A549 (cell line): ENCODE data around the gene SHISA4. TPM values are rescaled to one million over a fixed set of nuclear protein-coding genes. Genes with fewer than 3 reads are reported as not detected.
"Not testable (repeated sequence)": the region's sequence is repeated elsewhere in the genome, so short reads cannot be mapped to it uniquely, and the experiment has no call there.

ENCODE experiments used
- ATAC-seq, 2 experiments: fragments of 200-7000 bp in 1 of 2; fragments of >200 bp in 1 of 2; cut with Nextera tagmentation in 1 of 2; cut with Tn5 transposase in 1 of 2; 3 replicates each; pipeline versions ENCODE4 v1.8.0 to v1.9.1; 2018 to 2020; ENCODE audit warnings: mild to moderate bottlenecking in 1 of 2, moderate library complexity in 1 of 2
- CTCF ChIA-PET: fragments of 300-600 bp; sonication (Branson Sonifier 250); formaldehyde crosslinking; extraction: SDS; loops from one replicate; lab custom pipeline; 2021; ENCODE audit warnings: antibody characterized with exemption, inconsistent platforms; lab: Yijun Ruan, JAX
- POLR2A ChIA-PET: fragments of 350-600 bp; formaldehyde crosslinking; extraction: SDS; loops from one replicate; lab custom pipeline; 2021; ENCODE audit warnings: antibody characterized with exemption, inconsistent platforms; lab: Yijun Ruan, JAX
- DNase-seq, 2 experiments: peaks; one replicate each; pipeline versions ENCODE4 v3.0.0 to v3.0.0-alpha.2; 2011 to 2016; ENCODE audit warnings: low read depth in 1 of 2, low spot score in 1 of 2
- FAIRE-seq: peaks from 2 replicates; lab custom pipeline; 2011; peaks lifted over from hg19 to GRCh38; lab: Jason Lieb, UNC
- H3K27ac ChIP-seq, 2 experiments: fragments of >200 bp; sonication (Bioruptor Twin); formaldehyde crosslinking; 3 replicates each; pipeline ENCODE4 v1.5.1; 2016 to 2017
- H3K4me1 ChIP-seq: fragments of >200 bp; sonication (Bioruptor Twin); formaldehyde crosslinking; 3 replicates; pipeline ENCODE4 v1.6.1; 2016
- H3K4me2 ChIP-seq: fragments of >200 bp; sonication (Bioruptor Twin); formaldehyde crosslinking; 3 replicates; pipeline ENCODE4 v1.6.1; 2016
- H3K4me3 ChIP-seq: fragments of >200 bp; sonication (Bioruptor Twin); formaldehyde crosslinking; 3 replicates; pipeline ENCODE4 v1.5.1; 2016
- H3K9me3 ChIP-seq: fragments of >200 bp; sonication (Bioruptor Twin); formaldehyde crosslinking; 3 replicates; pipeline ENCODE4 v1.6.1; 2016
- ATOH8 ChIP-seq: fragments of 250-450 bp; sonication (Bioruptor Pico); IDR thresholded peaks from 2 replicates; pipeline ENCODE4 v1.5.0; 2020; ENCODE audit warnings: low read depth, mild to moderate bottlenecking, moderate library complexity
- BCL3 ChIP-seq: fragments of >200 bp; sonication (Bioruptor Twin); formaldehyde crosslinking; IDR thresholded peaks from 3 replicates; pipeline ENCODE4 v1.6.1; 2016
- CEBPB ChIP-seq, 2 experiments: fragments of >200 bp in 1 of 2; sonication (Bioruptor Twin) in 1 of 2; formaldehyde crosslinking in 1 of 2; IDR thresholded peaks; 2 replicates each; pipeline ENCODE4 v1.6.1; 2012 to 2016
- EP300 ChIP-seq, 2 experiments: fragments of >200 bp; sonication (Bioruptor Twin); formaldehyde crosslinking; IDR thresholded peaks; 2 replicates in 1 of 2; 3 replicates in 1 of 2; pipeline ENCODE4 v1.6.1; 2016 to 2017
- JUN ChIP-seq, 2 experiments: fragments of >200 bp; sonication (Bioruptor Twin); formaldehyde crosslinking; IDR thresholded peaks; 2 replicates in 1 of 2; 3 replicates in 1 of 2; pipeline ENCODE4 v1.6.1; 2016 to 2017
- JUNB ChIP-seq: fragments of >200 bp; sonication (Bioruptor Twin); formaldehyde crosslinking; IDR thresholded peaks from 2 replicates; pipeline ENCODE4 v1.6.1; 2016
- KDM5A ChIP-seq: fragments of 200-600 bp; sonication (generic); IDR thresholded peaks from 2 replicates; pipeline ENCODE4 v1.6.1; 2016; ENCODE audit warnings: antibody characterized with exemption, mild to moderate bottlenecking
- MAFK ChIP-seq: fragments of 450-650 bp; IDR thresholded peaks from 2 replicates; pipeline ENCODE4 v1.6.1; 2014; ENCODE audit not compliant: partially characterized antibody
- MAX ChIP-seq: IDR thresholded peaks from 2 replicates; pipeline ENCODE4 v1.6.1; 2012
- MAZ ChIP-seq: fragments of 150-350 bp; IDR thresholded peaks from 2 replicates; pipeline ENCODE4 v1.6.1; 2014; ENCODE audit warnings: antibody characterized with exemption, low read depth, low read length, borderline replicate concordance
- PHF8 ChIP-seq: fragments of 200-600 bp; sonication (generic); IDR thresholded peaks from 2 replicates; pipeline ENCODE4 v1.6.1; 2016; ENCODE audit warnings: low read depth, mild to moderate bottlenecking, antibody characterized with exemption, moderate library complexity, borderline replicate concordance
- POLR2A ChIP-seq: IDR thresholded peaks from 2 replicates; pipeline ENCODE4 v1.6.1; 2012; ENCODE audit warnings: mild to moderate bottlenecking, low read length
- RCOR1 ChIP-seq: fragments of 150-350 bp; IDR thresholded peaks from 2 replicates; pipeline ENCODE4 v1.6.1; 2014; ENCODE audit warnings: antibody characterized with exemption, low read length, low read depth
- SMC3 ChIP-seq: fragments of >200 bp; sonication (Bioruptor Twin); formaldehyde crosslinking; IDR thresholded peaks from 3 replicates; pipeline ENCODE4 v1.6.1; 2018; ENCODE audit warnings: inconsistent platforms
- ZC3H11A ChIP-seq: fragments of 450-650 bp; IDR thresholded peaks from 2 replicates; pipeline ENCODE4 v1.6.1; 2014; ENCODE audit warnings: antibody characterized with exemption, mild to moderate bottlenecking
- WGBS: methylation state at CpG from one replicate; pipeline ENCODE4 v1.1.6; 2017; ENCODE audit errors: missing lambda C conversion rate; 5-methylcytosine and 5-hydroxymethylcytosine counted together
- polyA minus RNA-seq: library from RNA; depleted of rRNA, polyadenylated mRNA; stranded (reverse); fragments of >200 nt; gene quantifications from 2 replicates; pipeline ENCODE4 v1.2.3, GENCODE V29; 2011; rRNA and poly(A)+ RNA removed
- polyA plus RNA-seq, 4 experiments: library from polyadenylated mRNA; depleted of rRNA in 3 of 4; stranded (reverse); fragments of >200 nt; fragmentation: RNase III in 1 of 4; extraction: RNeasy Plus Mini Kit Qiagen cat#74134 plus additional on column Dnase treatment in 1 of 4; gene quantifications; 2 replicates in 3 of 4; 3 replicates in 1 of 4; pipeline ENCODE4 v1.2.3, GENCODE V29; 2011 to 2017
- TF ChIP-seq, protein P1 (sequence below): fragments of >200 bp; sonication (Bioruptor Twin); formaldehyde crosslinking; IDR thresholded peaks from 3 replicates; pipeline ENCODE4 v1.5.1; 2016

Gene SHISA4
- polyA plus RNA-seq (2011; rRNA removed) (10.0 and 13.8 TPM in 2 replicates), polyA plus RNA-seq (2017; fragmentation: RNase III; extraction: RNeasy Plus Mini Kit Qiagen cat#74134 plus additional on column Dnase treatment) (10.6 to 15.0 TPM (median 14.4 TPM) in 3 replicates), polyA minus RNA-seq (10.2 and 18.1 TPM in 2 replicates)
- polyA plus RNA-seq (2012; cell fraction: cytosol; rRNA removed): 14.8 and 20.2 TPM in 2 replicates
- polyA plus RNA-seq (2012; cell fraction: nucleus; rRNA removed): 14.9 and 15.3 TPM in 2 replicates

DNA sequence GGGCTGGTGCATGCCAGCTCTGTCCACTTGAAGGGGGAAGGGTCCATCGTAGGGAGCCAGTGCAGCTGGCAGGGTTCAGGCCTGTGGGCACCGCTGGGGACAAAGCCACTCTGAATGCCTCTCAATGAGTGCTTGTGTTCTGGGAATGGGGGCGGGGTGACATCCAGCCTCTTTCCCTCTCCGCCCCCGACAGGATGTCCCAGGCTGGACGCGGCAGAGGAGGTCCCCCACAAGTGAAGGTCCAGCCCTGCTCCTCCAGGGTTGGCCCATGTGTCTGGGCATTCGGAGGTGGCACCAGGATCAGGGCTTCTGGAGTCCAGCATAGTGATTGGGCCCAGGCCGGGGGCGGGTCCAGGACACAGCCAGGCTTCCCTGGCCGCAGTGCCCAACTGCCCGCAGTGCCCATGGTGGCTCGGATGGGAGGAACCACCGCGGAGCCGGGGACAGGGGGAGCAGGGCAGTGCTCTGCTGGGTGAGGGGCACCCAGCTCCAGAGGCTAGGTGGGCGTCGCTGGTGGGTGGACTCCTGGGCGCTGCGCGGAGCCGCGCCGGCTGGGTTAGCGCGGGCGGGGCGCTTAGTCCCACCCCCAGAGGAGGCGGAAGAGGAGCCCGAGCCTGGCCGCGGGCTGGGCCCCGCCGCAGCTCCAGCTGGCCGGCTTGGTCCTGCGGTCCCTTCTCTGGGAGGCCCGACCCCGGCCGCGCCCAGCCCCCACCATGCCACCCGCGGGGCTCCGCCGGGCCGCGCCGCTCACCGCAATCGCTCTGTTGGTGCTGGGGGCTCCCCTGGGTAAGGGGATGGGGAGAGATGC, at the start of gene SHISA4:
Gene SHISA4, plus strand, starts transcription at position 617 of the 808 bp plus-strand sequence. Its CDS starts 97 bp downstream, at position 714.
- CTCF ChIA-PET: interaction anchor here (1.1 to 17.1 kb wide), 4 partner anchors 8 to 88 kb away, joined by 3 to 855 read pairs (median 168); partner anchors contain the start of gene RNPEP
- TF ChIP-seq JUN (IDR thresholded peaks at IDR 0.05) (peak; percentile 29 to 48; a peak in 1 of 5 replicates), BCL3 (0 out of 3 replicates have a peak, but pooled peaks have one; percentile 56), ATOH8 (no peak), SMC3 (peak; percentile 6; the same call in 1 of the 3 replicates), MAZ (no peak), CEBPB (IDR thresholded peaks at IDR 0.05) (no peak), JUNB (no peak), PHF8 (peak; percentile 88), EP300 (IDR thresholded peaks at IDR 0.05) (no peak), ZC3H11A (no peak), POLR2A (peak; percentile 79), RCOR1 (no peak), MAX (peak; percentile 31; the same call in 1 of the 2 replicates), KDM5A (no peak)
- TF ChIP-seq, protein P1, sequence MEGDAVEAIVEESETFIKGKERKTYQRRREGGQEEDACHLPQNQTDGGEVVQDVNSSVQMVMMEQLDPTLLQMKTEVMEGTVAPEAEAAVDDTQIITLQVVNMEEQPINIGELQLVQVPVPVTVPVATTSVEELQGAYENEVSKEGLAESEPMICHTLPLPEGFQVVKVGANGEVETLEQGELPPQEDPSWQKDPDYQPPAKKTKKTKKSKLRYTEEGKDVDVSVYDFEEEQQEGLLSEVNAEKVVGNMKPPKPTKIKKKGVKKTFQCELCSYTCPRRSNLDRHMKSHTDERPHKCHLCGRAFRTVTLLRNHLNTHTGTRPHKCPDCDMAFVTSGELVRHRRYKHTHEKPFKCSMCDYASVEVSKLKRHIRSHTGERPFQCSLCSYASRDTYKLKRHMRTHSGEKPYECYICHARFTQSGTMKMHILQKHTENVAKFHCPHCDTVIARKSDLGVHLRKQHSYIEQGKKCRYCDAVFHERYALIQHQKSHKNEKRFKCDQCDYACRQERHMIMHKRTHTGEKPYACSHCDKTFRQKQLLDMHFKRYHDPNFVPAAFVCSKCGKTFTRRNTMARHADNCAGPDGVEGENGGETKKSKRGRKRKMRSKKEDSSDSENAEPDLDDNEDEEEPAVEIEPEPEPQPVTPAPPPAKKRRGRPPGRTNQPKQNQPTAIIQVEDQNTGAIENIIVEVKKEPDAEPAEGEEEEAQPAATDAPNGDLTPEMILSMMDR: no peak
- TF ChIP-seq, all 56 proteins: peak for 6

GRCh38 chr1:201839089-201839488, 49.6 kb upstream of the SHISA4 start:
- peaks cover 14% of the 10 kb centered on the region for H3K4me1 ChIP-seq
- not testable (repeated sequence) for H3K4me2 ChIP-seq, ATAC-seq, DNase-seq
- CTCF ChIA-PET: interaction anchor here (1.4 to 1.7 kb wide), 2 partner anchors 10 to 11 kb away, joined by 5 to 6 read pairs; partner anchors contain the start of gene IPO9
- 90% methylated on average over 10 of the region's 10 CpGs for WGBS
- H3K27ac ChIP-seq: 0 out of 6 replicates have a peak overlapping the region, but pooled peaks of 1 of the 2 experiments have one; percentile 13
- peak; percentile 9 for TF ChIP-seq MAFK
- TF ChIP-seq, all 56 proteins: peak for 1; not testable (repeated sequence) for 55
- FAIRE-seq, POLR2A ChIA-PET, H3K9me3 ChIP-seq, H3K4me3 ChIP-seq: not testable (repeated sequence)

More for the DNA sequence above, at the start of gene SHISA4:
- peaks cover 36% of the 10 kb centered on the region for H3K4me1 ChIP-seq
- no peaks in the 10 kb centered on the region for H3K9me3 ChIP-seq
- POLR2A ChIA-PET: interaction anchor here (1.3 to 1.8 kb wide), 2 partner anchors 8 to 122 kb away, joined by 3 to 4 read pairs; partner anchors contain the start of gene ELF3
- peak; percentile 86 to 93 for ATAC-seq
- 0% methylated on average over 1 of the region's 49 CpGs for WGBS
- peak within 1 kb of the TSS; percentile 81 to 94 for H3K27ac ChIP-seq
- peak within 1 kb of the TSS; percentile 67 for H3K4me3 ChIP-seq
- FAIRE-seq: no peak
- peak within 1 kb of the TSS; percentile 92 for H3K4me2 ChIP-seq
- peak; percentile 75 to 86 for DNase-seq
